ENCODE results near the gene JUND.
A peak's percentile ranks its signal among the peaks of the same experiment; 100 is the strongest.

JUND gene

DNA sequence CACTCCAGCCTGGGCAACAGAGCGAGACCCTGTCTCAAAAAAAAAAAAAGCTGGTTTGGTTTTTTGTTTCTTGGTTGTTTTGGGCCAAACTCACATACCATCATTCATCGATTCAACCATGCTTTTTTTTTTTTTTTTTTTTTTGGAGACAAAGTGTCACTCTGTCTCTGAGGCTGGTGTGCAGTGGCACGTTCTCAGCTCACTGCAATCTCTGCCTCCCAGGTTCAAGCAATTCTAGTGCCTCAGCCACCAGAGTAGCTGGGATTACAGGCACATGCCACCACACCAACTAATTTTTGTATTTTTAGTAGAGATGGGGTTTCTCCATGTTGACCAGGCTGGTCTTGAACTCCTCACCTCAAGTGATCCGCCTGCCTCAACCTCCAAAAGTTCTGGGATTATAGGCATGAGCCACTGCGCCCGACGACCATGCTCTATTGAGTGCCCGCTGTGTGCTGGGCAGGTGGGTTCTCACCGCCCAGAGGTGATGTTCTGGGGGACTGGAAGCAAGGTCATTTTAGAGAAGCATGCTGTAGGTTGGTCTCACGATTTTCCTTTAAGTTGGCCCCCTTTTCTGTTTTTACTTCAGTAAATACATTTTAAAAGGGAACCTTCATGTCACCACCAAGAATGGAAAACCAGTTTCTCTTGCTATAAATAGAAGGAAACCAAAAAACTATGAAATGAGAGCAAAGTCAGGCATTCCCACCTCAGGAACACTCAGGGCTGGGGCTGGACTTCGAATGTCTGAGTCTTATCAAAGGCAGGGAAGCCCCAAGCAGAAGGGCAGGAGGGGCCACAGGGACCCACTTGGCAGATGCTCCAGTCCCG lies 8.3 kb upstream of the JUND start:
- DNase-seq = no peak

DNA sequence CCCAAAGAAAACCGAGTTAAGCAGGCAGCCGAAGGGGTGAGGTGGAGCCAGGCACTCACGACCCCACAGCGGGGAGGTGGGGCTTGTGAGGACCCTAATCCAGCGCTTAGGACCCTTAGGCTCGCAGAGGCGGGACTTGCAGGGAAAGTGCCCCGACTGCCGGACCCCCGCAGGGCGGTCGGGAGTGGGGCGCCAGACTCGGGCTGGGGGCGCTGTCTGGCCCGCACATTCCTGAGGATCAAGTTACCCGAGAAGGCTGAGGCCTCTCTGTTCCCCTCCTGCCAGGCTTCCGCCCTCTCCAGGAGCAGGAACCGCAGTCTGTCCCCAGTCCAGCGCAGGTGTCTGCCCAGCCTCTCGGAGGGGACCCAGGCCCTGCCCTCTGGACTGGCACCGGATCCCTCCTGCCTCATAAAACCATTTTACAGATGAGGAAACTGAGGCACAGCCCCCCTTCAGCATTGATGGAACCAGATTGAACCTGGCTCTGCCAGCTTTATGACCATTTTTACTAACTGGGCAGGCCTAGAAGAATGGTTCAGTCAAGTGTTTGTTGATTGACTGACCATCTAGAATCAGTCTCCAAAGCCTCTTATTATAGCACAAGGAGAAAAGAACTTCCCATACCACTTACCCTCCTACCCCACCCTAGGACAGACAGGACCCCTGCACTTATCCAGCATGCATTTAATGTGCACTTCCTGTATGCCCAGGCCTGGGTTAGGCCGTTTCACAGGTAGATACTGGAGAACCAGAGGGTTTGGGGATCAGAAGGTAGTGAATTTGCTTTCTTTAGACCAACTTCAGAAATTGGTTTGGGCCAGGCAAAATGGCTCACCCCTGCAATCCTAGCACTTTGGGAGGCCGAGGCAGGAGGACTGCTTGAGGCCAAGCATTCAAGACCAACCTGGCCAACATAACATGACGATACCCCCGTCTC lies 6.7 kb upstream of the JUND start:
- no peak for DNase-seq

DNA sequence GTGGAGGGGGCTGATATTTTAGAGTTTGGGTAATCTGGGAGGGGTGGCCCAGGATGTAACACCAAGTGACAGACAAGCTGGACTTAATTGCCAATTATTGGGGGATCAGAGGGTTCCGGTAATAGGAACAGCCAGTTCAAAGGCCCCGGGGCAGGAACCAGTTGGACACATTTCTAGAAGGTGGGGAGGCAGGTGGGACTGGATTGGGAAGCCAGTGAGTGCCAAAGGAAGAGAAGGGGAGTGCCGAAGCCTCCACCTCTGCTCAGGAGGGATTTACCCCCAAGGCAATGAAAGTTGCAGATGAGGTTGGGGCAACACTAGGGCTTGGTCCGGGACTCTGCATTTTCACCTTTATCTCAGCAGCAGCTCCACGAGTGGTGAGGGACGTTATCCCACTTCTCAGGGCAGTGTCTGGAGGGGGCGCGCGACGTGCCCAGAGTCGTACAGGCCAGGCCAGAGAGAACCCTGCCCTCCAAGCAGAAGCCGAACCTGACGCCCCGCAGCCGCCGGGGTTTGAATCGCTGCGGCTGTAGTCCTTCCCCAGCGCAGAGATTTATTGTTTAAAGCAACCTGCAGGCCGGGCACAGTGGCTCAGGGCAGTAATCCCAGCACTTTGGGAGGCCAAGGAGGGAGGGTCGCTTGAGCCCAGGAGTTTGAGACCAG lies 5.7 kb upstream of the JUND start:
- no peak for DNase-seq

DNA sequence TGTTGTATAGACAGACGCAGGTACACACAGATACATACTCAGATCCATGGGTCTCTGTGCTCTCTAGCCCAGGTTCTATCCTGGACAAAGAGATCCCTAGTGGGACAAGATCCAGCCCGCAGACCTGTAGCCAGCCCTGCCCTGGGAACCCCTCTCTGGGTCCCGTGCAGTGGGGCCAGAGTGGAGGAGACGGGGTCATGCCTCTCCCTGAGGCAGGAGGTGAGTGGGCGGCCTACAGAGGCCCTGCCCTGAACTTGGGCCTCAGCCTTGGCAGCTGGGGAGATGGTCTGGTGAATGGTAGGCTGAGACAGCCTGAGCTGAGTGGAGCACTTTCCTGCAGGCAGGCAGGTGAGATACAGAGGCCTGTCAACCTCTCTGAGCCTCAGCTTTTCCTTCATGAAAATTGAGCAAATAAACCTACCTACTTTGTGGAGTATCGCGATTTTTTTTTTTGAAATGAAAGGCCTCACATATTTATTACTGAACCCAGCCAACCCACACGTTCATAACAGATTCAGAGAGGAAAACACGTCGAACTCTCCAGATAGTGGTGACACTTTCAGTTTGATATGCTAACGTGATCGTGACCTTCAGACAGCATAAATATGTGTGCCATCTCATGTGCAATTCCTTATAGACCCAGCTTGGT lies 3.4 kb upstream of the JUND start:
- no peak for DNase-seq

DNA sequence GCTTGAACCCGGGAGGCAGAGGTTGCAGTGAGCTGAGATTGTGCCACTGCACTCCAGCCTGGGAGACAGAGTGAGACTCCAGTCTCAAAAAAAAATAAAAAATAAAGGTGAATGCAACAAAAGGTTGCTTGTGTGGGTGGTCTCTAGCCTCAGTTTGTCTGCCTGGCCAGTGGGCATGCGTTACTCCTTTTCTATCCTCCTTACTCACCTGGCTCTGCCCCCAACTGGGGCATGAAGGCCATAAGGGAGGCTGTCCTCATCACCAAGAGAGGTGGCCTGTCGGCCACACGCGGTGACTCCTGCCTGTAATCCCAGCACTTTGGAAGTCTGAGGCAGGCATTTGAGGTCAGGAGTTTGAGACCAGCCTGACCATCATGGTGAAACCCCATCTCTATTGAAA lies 1.9 kb upstream of the JUND start:
- no peak for DNase-seq

DNA sequence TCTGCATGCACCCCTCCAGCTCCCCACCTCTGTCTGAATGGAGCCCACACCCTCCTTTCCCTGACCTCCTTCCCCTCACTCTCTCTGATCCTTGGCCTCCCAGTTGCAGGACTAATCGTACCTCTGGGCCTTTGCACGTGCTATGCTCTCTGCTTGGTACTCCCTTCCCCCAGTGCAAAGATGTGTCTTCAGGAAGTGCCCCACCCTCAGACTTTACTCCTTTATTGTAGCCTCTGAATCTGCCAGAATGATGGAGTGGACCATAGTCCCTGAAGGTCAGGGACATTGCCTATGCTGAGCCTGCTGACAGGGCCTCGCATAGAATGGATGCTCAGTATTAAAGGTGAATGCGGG lies 1.3 kb upstream of the JUND start:
- DNase-seq = no peak

DNA sequence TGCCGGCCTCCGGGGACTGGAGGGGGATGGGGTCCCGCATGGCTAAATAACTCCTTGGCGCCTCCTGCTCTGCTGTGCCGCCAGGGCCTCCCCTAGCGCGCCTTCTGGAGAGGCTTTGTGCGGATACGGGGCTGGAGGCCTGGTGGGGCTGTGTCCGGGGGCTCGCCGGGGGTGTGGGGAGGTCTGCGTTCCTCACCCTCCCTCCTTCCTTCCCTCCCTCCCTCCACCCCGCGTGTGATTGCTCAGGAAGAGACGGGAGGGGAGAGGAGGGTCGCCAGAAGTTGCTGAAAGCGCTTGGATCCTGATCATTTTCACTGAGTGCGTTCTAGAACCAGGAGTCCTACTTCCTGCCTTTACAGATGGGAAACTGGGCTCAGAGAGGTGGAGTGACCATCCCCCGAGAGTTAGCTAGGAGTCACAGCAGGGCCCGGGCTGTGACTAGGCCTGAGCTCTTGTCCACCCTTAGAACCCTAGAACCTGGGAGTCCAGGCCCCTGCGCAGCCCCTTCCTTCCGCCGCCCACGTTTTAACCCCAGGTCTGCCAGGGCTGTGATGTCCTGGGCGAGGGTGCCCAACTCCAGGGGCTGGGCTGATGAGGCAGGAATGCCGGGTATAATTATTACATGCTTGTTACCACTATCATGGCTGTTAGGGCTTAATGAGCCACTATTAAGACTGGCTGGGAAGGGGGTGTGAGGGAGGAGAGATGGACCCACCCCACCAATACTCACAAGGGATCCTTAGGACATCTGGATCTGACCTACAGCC lies 782 bp upstream of the JUND start:
- DNase-seq = no peak

DNA sequence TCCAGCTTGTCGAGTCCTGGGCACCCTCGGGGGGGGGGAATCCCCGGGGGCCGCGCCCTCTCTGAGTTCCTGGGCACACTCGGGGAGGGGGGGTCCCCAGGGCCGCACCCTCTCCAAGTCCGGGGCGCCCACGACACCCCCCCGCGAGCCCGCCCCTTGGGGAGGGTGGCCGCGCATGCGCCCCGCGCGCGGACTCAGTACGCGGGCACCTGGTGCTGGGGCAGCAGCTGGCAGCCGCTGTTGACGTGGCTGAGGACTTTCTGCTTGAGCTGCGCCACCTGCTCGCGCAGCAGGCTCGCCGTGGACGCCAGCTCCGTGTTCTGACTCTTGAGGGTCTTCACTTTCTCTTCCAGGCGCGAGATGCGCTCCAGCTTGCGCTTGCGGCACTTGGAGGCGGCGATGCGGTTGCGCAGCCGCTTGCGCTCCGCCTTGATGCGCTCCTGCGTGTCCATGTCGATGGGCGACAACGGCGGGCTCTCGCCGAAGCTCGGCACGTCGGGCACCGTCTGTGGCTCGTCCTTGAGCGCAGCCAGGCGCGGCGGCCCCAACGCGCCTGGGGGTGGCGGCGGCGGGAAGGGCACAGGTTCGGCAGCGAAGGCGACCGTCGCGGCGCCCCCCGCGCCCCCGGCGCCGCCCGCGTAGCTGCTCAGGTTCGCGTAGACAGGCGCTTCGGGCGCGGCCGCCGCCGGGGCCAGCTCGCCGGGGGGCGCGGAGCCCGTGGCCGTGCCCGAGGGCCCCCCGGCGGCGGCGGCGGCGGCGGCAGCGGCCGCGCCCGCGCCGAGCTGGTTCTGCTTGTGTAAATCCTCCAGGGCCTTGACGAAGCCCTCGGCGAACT lies 958 bp downstream of the JUND start:
- peak; percentile 93 for DNase-seq

DNA sequence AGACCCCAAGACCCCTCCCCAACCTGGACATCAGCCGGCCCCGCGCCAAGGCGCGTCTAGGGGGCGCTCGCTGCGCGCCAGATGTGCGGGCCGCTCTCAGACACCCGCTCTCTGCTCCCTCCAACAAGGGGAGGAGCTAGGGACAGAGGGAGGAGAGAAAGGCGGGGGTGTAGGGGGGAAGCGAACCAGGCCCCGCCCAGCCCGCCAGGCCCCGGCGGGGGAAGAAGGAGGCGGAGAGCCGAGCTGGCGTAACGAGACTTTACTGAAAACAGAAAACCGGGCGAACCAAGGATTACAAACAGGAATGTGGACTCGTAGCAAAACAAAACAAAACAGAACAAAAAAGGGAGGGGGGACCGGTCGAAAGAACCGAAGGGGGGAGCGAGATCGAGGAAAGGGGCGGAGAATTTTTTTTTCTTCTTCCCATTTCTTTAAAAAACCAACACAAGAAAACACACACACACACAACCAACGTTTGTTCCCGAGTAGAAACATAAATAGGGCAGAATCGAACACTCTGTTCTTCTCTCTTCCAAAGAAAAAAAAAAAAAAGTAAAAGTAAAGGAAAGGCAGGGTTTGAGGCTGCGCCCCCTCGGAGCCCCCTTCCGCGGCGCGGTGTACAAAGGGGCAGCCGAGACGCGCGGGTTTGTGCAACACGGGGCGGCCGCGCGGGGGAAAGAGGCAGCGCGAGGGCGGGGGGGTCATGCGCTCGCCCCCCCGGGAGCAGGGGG lies 1.7 kb downstream of the JUND start:
- DNase-seq = peak; percentile 91

DNA sequence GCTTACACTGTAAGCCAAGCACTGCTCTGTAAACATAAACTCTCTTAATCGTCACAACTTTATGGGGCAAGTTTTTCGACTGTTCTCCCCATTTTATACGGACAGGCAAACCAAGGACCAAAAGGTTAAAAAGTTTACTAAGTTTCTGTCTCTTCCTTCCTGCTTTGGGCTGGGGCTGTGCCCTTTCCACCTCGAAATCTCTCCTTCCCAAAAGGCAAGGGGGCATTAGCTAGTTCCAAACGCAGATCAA lies 2.2 kb downstream of the JUND start:
- no peak for DNase-seq

DNA sequence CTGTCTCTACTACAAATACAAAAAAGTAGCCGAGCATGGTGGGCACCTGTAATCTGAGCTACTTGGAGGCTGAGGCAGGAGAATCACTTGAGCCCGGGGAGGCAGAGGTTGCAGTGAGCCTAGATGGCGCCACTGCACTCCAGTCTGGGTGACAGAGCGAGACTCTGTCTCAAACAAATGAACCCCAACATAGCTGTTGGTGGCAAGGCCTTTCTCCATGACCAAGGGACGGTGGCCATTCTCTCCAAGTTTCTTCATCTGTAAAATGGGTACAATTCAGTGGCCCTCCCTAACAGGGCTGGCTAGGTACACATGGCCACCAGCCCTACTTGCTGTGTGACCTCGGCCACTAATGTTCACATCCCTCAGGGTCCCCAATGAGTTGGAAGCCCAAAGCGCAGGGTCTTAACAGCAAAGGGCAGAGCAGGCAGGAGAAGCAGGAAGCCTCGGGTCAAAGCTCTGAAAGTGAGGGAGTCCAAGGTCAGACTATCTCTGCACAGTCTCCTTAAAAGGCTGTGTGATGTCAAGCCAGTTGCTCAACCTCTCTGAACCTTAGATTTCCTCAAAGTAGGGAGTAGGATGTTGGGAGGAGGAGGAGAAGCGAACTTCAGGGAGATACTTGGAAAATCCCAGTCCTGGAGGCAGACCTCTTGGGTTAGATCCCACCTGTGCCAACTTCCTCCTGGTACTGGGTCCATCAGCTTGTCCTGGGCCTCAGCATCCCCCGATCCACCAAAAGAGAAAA lies 2.7 kb downstream of the JUND start:
- DNase-seq = no peak

DNA sequence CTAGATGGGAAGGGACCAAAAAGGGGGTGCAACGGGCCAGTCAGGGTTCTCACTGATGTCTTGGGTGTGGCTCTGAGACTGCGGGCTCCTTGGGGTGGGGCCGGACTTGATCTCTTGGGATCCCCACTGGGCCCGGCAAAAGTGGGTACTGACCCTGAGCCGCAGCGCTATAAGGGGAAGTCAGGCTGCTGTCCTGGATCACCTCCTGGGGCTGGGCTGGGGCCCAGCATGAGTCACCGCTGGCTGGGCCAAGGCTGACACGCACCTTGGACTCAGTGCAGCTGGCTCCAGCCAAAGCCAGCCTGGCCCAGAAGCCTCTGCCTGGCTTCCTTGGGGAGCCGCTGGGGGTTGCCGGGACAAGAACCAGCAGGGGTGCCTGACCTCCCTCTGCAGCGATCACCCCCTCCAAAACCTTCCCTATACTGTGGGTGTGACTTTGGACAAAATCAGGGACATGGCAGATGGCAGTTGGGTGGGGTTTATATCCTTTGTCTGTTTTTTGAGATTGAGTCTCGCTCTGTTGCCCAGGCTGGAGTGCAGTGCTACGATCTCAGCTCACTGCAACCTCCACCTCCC lies 6.6 kb downstream of the JUND start:
- DNase-seq = no peak

DNA sequence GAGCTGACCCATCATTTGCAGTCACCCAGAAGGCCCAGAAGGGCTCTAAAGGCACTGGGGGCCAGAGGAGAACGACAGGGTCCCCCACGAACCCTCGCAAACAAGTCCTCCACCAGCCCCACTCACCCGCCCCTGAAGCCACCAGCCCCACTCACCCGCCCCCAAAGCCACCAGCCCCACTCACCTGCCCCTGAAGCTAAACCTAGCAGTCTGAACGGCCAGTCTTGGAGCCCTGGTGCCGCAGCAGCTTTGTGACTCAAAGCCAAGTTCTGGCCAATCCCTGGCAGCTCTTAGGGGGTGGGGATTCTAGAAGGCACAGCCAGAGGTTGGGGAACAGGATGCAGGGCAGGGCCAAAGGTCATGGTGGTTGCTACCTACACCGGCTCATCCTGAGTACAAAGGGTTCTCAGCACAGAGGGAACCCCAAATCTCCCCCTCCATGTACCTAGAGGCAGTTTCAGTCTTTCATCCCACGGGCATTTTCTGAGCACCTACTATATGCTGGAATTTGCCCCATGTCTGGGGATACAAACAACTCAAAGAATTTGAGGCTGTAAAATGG lies 7.1 kb downstream of the JUND start, which contains the start of gene IQCN:
Gene IQCN (minus strand): TSS at position 234 of the 562 bp plus-strand sequence. CDS start 4,974 bp downstream, outside the sequence.
- no peak for DNase-seq

DNA sequence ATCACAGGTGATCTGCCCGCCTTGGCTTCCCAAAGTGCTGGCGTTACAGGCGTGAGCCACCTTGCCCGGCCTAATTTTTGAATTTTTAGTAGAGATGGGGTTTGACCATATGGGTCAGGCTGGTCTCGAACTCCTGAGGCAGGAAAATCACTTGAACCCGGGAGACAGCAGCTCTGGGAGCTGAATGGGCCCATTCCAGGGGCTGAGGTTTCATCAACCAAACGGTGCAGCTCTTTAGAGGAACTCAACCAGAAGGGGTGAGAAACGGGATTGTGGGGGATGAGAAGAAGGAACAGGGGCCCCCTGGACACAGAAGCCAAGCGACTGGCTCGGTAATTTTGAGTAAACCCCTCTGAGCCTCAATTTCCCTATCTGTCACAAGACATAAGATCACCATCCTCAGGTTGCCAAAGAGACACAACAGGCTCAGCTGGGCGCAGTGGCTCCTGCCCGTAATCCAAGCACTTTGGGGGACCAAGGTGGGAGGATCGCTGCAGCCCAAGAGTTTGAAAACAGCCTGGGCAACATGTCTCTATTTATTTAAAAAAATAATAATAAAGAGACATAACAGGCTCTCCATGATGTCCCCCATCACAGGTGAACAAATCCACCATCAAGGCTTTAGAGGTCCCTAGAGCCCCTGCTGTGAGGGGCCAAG lies 7.7 kb downstream of the JUND start:
- DNase-seq = no peak

DNA sequence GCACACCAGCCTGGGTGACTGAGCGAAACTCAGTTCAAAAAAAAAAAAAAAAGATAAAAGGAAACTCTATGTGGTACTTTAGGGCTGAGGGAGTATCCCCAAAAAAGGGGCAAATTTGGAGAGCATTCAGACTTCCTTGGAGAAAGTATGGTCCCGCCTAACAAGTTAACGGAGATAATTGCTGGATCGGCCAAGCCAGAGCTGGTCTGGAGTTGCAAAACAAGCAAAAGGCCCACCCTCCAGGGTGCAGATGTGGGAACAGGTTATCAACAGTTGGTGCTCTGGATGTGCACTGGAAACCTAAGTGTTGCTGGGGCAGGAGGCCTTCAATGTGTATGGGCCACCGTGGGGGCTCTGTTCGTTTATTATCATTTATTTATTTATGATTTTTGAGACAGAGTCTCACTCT lies 10.0 kb downstream of the JUND start:
- no peak for DNase-seq

DNA sequence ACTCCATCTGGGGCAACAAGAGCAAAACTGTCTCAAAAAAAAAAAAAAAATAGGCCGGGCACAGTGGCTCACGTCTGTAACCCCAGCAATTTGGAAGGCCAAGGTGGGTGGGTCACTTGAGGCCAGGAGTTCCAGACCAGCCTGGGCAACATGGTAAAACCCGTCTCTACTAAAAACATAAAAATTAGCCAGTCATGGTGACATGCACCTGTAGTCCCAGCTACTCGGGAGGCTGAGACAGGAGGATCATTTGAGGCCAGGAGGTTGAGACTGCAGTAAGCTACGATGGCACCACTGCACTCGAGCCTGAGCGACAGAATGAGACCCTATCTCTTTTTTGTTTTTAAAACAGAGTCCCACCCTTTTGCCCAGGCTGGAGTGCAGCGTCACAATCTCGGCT lies 11.1 kb downstream of the JUND start:
- DNase-seq = no peak

DNA sequence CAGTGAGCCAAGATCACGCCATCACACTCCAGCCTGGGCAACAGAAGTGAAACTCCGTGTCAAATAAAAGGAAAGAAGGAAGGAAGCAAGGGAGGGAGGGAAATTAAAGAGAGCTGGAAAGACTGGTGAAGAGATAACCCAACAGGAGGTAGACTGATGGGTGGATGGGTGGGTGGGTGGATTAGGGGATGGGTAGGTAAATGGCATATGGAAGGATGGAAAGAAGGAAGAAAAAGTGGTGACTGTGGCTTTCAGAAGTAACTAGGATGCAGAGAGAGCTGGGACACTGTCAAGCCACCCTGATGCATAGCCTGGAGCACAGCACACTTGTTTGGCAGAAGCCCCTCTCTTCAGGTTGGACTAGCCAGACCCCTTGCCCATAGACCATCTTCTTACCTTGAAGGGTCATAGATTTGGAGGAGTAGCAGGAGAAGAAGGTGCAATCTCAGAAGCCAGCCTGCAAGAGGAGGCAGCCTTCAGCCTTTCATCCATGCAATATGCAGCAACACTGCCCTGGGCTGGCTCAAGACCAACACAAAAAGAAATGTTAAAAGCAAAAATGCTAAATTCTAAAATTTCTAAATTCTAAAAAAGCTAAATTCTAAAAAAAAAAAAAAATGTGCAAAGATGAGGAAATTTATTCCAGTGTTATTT lies 12.2 kb downstream of the JUND start:
- DNase-seq = no peak

Measured in NCI-H2171 treated with DMSO at 0.1 percent for 48 hours (cell line).